NCI-H510A treated with DMSO at 0.1 percent for 48 hours (cell line): ENCODE measurements around the gene KCNH6.

Experiments
- DNase-seq: peaks from one replicate; lab custom pipeline; 2025; lab: John Stamatoyannopoulos, UW

KCNH6 gene

DNA sequence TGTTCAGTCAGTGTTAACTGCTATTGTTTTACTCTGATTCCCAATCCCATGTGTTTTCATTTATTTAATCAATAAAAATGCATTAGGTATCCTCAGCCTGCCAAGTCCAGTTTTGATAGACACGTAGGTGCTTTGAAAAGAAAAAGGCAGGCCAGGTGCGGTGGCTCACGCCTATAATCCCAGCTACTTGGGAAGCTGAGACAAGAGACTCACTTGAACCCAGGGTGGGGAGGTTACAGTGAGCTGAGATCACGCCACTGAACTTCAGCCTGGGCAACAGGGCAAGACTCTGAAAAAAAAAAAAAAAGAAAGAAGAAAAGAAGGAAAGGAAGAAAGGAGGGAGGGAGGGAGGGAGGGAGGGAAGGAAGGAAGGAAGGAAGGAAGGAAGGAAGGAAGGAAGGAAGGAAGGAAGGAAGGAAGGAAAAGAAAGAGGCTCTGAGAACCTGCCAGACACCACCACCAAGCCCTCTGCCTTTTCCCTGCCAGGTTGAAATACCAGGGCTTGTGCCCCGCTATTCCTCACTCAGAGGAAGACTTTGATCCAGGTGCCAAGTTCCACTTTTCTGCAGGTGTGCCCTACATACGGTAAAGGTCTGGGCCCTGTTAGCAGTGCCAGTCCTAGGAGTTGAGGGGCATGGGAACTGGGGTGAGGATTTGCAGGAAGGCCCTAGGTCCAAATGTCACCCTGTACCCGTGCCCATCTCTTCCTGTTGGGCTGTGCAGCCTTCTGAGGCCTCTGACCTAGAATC is 10.1 kb upstream of the KCNH6 start:
- DNase-seq, result no peak

DNA sequence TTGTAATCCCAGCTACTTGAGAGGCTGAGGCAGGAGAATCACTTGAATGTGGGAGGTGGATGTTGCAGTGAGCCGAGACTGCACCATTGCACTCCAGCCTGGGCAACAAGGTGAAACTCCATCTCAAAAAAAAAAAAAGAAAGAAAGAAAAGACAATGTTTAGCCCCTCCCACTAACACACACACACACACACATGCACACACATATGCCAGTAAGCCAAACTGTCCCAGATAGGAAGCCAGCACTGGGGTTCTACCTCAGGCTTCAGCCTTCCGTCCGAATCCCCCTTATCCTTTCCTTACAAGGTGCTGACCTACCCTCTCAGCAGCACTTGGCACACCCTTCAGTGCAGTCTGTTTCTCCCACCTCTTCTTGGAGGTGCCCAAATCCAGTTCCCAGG is 8.7 kb upstream of the KCNH6 start:
- no peak for DNase-seq

DNA sequence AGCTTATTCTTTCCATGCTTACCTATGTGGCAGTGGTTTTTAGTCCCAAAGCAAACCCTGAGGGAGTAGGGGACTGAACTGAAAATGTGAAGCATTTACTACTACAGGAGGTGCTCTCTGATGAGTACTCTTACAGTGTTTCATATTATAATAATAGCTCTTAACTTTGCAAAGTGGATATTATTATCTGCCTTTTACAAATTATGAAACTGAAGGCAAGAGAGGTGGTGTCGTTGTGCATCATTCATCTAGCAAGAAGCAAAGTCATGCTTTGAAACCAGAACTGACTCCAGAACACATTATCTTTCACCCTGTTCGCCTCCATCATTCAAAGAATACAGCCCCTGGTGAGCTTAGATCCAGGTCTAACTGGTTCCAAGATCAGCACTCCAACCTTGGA is 8.2 kb upstream of the KCNH6 start:
- no peak for DNase-seq

DNA sequence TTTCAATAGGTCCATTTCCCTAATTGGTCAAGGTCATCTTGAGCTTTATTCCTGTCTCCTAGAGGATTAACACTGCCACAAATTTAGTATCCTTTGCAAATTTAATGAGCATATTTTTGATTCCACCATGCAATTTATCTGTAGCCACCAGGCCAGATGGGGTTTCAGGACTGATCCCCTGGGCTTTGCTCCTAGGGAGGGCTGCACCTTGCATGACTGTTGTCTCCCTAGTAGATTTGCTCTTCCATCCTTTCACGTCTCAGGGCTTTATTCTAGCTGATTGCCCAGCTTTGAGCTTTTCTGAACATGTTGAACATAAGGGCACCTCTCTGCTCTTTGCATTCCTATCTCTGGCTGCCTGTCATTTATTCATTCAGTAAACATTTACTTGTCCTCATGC is 7.7 kb upstream of the KCNH6 start:
- peak; percentile 24 for DNase-seq

DNA sequence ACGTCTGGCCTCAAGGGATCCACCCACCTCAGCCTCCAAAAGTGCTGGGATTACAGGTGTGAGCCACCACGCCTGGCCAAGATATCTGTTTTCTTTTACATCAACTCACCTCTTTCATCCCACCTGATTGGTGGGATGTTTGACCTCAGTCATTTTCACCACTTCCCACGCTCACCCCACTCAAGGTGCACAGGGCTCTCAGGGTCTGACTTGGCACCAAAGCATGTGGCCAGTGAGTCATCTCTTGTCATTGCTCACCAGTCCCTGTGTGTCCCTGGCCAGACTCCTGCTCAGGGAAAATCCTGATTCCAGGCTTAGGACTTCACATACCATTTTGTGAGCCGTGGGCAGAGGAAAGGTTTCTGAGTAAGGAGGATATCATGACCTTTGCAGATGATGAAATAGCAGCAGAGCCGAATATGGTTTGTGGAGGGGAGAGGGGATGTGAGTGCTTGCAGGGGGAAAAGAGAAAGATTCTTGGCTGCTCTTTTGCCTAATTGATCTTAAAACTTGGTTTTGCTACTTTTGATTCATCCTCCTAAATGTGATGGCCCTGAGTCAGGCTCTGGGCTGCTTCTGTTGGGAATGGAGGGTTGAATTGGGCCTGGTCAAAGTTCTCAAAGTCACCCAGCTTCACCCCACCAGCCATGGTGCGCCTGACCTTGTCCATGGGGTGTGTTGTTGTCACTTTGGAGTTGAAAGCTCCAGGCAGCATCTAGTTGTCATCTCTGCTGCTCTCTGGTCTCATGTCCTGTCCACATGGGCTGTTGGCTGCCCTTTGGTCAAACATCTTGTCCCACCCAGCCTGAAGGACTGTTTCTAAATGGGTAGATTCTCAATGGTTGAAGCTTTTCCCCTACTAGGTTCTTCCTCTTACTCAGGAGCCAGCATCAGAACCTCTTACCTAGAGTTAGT is 6.0 kb upstream of the KCNH6 start:
- DNase-seq, result no peak

DNA sequence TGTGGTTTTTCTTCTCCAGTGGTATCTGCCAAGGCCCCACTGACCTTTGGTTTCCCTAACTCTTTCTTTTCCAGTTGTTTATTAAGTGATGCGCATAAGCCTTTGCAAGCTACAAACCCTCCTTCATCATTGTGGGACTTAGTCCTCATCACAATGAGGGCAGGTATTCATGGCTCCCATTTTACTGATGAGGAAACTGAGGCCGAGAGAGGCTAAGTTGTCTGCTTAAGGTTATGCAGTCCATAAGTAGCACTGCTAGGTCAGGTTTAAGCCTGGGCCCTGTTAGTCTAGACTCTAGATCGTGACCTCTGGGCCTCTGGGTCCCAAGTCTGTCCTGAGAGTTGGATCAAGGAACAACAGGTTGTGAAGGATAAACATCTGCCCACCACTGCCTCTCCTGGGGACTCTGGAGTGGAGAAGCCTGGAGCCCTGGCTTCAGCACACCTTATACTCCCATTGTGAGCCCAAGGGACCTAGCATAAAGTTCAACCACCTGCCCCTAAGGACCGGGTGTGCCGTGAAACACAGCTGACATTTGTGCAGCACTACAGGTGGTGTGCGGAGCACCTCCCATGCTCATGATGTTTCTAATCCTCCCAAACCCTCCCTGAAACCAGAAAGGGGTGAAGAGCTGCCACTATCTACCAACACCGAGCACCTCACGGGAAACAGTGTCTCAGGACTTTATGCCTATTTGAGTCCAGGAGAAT is 5.2 kb upstream of the KCNH6 start:
- DNase-seq, result peak; percentile 62

DNA sequence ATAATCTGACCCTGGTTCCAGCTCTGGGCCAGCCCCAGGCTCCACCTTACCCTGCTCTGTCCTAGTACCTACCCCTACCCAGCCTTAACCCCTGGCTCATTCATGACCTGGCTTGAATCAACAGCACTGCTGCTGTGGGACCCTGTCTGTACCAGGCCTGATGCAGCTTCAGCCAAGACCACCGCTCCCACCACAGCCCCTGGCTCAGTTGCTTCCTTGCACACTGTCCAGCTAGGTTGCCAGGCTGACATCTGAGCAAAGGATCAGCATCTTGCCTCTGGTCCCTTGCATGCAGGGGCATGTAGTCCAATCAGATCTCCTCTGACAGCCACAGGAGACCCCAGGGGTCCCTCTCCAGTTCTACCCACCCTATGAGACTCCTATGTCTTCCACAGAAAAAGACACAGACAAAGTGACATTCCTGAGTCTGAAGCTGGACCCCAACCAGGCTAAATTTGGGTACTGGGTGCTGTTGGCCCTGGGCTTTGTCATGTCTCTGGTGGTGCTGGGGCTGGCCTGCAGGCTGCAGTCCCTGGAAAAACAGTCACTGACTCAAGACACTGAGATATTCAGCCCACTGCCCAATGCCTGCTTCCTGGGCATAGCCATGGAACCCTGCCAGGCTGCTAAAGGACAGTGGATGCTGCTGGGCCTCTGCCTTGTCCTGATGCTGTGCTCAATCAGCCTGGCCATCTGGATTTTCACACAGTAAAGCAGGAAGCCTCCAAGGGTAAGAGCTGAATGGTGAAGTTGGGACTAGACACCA is 3.9 kb upstream of the KCNH6 start:
- DNase-seq, result no peak

DNA sequence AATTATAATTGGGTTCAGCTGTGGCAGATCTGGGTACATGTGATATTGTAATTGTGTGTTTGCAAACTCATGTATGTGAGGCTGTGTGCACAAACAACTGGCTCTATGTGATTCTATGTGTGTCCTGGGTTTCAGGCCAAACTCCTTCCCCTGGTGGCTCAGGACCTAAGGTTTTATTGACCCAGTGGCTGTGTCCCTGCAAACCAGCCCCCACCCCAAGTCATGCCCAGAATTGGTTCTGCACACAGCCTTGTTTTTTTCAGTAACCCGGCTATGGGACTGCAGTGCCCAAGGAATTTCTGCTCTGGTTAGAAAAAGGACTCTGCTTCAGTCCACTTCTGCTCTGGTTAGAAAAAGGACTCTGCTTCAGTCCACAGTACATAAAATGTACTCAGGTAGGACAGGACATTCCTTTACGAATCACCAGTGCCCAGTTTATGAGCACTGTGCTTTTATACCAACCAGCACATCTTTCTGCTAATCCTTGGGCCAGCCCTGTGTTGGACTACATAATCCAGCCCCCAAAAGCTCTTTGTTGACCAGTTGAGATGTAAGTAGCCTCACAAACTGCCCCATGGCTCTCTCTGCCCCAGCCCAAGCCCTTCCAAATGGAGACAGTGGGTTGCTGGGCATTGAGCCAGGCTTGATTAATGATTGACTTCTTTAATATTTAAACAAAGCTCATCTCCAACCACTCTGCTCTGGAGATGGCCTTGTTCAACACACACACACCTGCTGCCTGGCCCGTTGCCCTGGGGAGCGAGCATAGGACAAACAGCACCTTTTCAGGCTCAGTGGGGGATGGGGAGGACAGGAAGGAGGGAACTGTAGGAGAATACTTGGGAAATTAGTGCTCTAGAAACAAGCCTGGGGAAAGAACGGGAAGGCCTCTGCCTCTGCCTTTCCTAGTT is 2.9 kb upstream of the KCNH6 start:
- peak; percentile 99 for DNase-seq

DNA sequence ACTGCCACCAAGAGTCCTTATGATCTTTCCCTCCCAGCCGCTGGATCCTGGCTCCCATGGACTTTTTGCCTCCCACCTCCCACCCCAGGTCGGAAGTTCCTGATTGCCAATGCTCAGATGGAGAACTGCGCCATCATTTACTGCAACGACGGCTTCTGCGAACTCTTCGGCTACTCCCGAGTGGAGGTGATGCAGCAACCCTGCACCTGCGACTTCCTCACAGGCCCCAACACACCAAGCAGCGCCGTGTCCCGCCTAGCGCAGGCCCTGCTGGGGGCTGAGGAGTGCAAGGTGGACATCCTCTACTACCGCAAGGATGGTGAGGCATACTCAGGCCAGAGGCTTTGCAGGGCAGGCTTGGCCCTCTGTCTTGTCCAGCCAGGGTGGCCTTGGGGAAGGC is 893 bp downstream of the KCNH6 start:
- DNase-seq, result no peak

DNA sequence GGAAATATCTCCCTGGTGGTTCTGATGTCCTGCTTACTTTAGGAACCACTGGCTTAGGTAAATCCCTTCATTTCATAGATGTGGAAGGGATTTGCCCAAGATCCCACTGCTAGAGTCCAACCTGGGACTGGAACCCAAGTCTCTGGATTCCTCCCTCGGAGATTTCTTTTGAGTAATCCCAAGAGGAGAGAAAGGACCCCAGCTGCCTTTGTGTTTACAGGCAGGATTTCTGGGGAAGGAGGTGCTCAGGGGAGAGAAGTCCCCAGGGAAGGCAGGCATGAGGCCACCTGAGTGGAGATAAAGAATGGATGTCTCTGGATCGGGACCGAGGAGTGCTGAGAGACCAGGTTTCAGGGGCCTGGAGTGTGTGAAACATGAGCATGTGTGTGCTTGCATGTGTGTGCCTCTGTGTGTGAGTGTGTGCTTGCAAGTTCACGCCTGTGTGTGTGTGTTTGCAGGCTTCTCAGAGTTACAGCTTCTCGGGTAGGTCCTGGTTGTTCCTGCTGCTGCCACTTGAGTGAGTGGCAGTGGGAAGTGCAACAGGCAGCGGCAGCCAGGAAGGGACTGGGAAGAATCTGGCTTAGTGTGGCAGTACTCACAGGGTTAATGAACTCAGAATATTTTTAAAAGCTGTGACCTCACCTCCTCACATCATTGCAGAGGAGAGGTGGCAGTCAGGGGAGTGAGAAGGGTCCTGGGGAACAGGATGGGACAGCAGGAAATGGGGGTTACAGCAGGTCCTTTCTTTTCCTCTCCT is 2.2 kb downstream of the KCNH6 start:
- peak; percentile 23 for DNase-seq

DNA sequence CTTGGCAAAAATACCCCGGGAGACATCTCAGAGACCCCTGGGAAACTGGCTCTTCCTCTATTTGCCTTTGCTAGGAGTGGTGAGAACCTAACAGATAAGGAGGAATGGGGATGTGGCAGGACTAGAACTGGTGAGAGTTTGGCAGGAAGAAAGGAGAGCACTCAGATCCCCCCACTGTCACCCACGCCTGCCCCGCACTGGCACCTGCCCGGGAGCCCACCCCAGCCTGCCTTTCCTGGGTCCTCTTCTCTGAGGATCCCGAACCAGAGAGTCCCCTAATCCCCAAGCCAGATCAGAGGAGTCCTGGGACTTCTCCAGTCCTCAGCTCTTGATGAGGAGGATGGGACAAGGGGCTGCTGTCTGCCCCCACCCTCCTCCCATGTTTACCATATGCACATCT is 3.7 kb downstream of the KCNH6 start:
- DNase-seq, result no peak

DNA sequence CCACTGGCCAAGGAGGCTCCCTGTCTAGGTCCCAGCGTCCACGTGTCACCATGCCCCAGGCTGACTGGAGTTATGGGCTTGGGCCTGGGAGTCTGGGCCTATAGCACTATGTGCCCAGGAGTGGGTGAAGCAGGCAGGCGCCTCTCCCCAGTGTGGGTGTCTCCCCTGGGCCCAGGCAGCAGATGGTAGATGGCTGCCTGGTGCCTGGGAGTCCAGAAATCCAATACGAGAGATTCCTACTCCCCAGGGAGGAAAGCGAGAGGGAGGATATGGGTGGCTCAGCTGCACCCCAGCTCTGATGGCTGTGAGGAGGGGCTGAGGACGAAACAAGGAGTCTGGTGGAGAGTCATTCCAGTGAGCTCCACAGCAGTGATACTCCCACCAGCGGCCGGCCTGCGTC is 5.0 kb downstream of the KCNH6 start:
- DNase-seq, result no peak

DNA sequence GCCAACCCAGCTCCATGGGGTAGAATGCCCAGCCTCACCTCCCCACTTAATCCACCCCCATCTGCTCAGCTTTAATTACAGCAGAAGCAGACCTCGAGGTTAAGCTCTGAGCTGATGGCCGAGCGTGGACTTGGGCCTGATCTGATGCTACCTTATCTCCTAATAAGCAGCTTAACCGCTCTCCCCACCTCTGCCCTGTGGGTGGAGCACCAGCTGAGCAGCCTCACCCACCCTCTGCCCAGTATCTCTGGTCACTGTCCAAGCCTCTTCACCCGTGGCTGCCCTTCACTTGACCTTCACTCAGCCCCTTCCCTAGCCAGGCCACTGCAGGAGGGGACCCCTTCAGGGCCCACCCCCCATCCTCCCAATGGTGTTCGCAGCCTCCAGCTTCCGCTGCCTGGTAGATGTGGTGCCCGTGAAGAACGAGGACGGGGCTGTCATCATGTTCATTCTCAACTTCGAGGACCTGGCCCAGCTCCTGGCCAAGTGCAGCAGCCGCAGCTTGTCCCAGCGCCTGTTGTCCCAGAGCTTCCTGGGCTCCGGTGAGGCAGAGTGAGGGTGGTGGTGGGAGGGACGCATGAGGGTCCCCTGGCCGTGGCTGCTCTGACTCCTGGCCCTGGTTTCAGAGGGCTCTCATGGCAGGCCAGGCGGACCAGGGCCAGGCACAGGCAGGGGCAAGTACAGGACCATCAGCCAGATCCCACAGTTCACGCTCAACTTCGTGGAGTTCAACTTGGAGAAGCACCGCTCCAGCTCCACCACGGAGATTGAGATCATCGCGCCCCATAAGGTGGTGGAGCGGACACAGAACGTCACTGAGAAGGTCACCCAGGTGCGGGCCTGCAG is 6.8 kb downstream of the KCNH6 start:
- DNase-seq, result no peak

DNA sequence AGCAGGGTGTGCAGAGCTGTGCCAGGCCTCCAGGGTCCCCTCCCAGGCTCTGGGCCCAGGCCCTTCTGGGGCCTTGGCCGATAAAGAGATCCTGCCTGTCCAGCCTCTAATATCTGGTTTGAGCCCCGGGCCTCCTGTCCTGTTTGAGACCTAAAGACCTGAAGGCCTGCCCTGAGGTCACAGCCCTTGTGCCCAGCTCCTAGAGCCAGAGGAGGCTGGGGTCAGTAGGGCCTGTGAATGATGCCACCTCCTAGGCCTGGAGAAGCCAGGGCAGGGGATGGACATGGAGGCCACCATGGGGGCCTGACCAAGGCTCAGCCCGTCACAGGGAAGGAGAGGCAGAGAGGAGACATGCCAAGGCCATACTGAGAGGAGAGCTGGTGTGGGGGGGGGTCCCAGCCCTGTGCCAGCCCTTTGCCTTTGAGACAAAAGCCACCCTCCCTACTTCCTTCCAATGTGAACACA is 7.4 kb downstream of the KCNH6 start:
- no peak for DNase-seq

DNA sequence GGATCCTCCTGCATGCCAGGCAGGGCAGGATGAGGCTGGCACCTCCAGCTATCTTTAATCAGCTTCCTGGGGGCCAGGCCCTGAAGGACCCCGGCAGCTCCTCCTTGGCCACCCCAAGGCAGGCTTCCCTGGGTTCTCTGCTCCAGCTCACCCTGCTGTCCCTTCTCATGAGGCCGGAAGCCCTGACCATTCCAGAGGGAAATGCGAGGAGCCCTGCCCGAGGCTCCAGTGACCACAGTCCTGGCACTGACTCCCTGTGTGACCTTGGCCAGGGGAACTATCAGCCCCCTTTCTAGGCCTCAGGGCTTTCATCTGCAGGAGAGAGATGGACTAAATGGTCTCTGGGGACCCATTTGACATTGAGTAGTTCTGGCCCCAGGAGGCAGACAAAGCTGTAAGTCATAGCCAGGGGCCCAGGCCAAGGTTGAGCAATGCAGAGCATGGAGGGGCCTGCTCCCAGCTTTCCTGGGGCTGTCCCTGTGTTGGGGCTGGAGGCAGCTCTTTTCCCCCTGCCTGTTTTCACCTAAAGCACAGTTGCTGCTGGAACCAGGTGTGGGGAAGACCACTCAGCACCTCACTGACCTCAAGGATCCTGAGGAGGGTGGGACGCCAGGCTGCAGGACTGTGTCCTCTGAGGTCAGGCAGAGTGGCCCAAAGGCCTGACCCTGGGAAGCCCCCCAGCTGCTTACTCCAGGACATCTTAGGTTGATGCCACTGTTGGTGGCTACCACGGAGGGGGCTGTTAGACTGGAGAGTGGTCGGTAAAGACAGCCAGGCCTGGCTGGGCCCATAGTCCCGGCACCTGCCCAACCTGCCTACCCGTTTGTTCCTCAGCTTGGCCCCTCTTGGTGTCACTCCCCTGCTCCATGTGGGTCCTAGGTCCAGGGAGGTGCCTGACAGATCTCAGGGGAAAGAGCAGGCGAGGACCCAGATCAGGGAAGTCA is 8.1 kb downstream of the KCNH6 start:
- no peak for DNase-seq

DNA sequence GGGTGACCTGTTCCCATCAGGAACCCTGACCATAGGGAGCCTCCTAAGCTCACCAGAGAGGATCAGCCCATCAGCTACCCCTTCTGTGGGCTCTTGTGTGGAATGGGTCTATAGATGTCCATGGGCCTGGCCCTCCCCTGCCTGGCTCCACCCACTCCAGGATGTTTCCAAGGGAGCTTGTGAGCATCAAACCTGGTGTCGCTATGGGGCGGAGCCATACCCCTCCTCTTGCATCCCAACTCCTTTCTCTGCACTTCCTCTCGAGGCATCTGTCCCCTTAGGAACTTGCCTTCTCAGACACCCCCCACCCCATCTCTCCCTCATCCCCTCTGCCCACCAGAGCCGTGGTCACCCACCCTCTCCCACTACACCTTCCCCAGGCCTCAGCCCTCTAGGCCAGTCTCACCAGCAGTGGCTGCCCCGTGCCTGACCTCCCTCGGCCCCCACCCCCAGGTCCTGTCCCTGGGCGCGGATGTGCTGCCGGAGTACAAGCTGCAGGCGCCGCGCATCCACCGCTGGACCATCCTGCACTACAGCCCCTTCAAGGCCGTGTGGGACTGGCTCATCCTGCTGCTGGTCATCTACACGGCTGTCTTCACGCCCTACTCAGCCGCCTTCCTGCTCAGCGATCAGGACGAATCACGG is 10.4 kb downstream of the KCNH6 start:
- DNase-seq, result peak; percentile 52

DNA sequence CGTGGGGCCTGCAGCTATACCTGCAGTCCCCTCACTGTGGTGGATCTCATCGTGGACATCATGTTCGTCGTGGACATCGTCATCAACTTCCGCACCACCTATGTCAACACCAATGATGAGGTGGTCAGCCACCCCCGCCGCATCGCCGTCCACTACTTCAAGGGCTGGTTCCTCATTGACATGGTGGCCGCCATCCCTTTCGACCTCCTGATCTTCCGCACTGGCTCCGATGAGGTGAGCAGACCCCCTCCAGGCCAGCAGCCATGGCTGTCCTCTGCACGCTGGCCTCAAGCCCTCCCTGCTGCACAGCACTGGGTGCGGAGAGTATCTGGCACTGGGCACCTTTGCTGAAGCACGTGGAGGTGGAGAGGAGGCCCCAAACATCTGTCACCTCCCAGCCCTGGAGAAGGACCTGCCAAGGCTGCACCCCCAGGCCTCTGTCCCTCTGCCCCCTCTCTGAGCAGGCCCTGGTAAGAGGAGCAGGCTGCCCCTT is 11.0 kb downstream of the KCNH6 start:
- DNase-seq, result no peak
